ENCODE results near the gene BEND7. TPM values are rescaled to one million over a fixed set of nuclear protein-coding genes. Genes with fewer than 3 reads are reported as not detected.
"Not testable (repeated sequence)": the region's sequence is repeated elsewhere in the genome, so short reads cannot be mapped to it uniquely, and the experiment has no call there.

Gene BEND7
- total and polyA plus RNA-seq, 2 donors: 0.66 to 2.1 TPM

GRCh38 chr10:13403426-13403825 is 125.4 kb downstream of the BEND7 start:
- H3K4me3 ChIP-seq (ENCODE audit: low read length in 2 of 2); H3K27ac ChIP-seq (ENCODE audit: low read depth in 1 of 2, low read length in 1 of 2); H3K36me3 ChIP-seq (ENCODE audit: control insufficient read depth in 2 of 2, insufficient read depth in 2 of 2, low read length in 1 of 2); DNase-seq (ENCODE audit: low read depth in 6 of 9, low spot score in 9 of 9); H3K9me3 ChIP-seq (ENCODE audit: control insufficient read depth in 2 of 2, insufficient read depth in 1 of 2, low read length in 1 of 2); H3K4me1 ChIP-seq (ENCODE audit: control insufficient read depth in 2 of 2, insufficient read depth in 2 of 2, low read length in 2 of 2); H3K27me3 ChIP-seq (ENCODE audit: control insufficient read depth in 2 of 2, insufficient read depth in 1 of 2, low read length in 1 of 2): not testable (repeated sequence)
- WGBS: 98% methylated on average over 7 of the region's 7 CpGs

GRCh38 chr10:13402021-13402420 is 126.8 kb downstream of the BEND7 start:
- 95% methylated on average over 8 of the region's 8 CpGs for WGBS
- Histone ChIP-seq H3K4me3 (ENCODE audit: low read length in 2 of 2) (no peak overlapping the region), H3K27me3 (ENCODE audit: control insufficient read depth in 2 of 2, insufficient read depth in 1 of 2, low read length in 1 of 2) (peaks cover 0 to 2% of the 10 kb centered on the region in 2 donors), H3K4me1 (ENCODE audit: control insufficient read depth in 2 of 2, insufficient read depth in 2 of 2, low read length in 2 of 2) (no peaks in the 10 kb centered on the region), H3K36me3 (ENCODE audit: control insufficient read depth in 2 of 2, insufficient read depth in 2 of 2, low read length in 1 of 2) (no peaks in the 10 kb centered on the region), H3K9me3 (ENCODE audit: control insufficient read depth in 2 of 2, insufficient read depth in 1 of 2, low read length in 1 of 2) (no peaks in the 10 kb centered on the region), H3K27ac (ENCODE audit: low read depth in 1 of 2, low read length in 1 of 2) (no peak overlapping the region)
- no peak for DNase-seq (ENCODE audit: low read depth in 6 of 9, low spot score in 9 of 9)

GRCh38 chr10:13401142-13401541 is 127.7 kb downstream of the BEND7 start:
- DNase-seq (ENCODE audit: low read depth in 6 of 9, low spot score in 9 of 9): no peak
- Histone ChIP-seq H3K9me3 (ENCODE audit: control insufficient read depth in 2 of 2, insufficient read depth in 1 of 2, low read length in 1 of 2) (no peaks in the 10 kb centered on the region), H3K4me1 (ENCODE audit: control insufficient read depth in 2 of 2, insufficient read depth in 2 of 2, low read length in 2 of 2) (no peaks in the 10 kb centered on the region), H3K36me3 (ENCODE audit: control insufficient read depth in 2 of 2, insufficient read depth in 2 of 2, low read length in 1 of 2) (no peaks in the 10 kb centered on the region), H3K4me3 (ENCODE audit: low read length in 2 of 2) (no peak overlapping the region), H3K27me3 (ENCODE audit: control insufficient read depth in 2 of 2, insufficient read depth in 1 of 2, low read length in 1 of 2) (no peaks in the 10 kb centered on the region), H3K27ac (ENCODE audit: low read depth in 1 of 2, low read length in 1 of 2) (no peak overlapping the region)
- WGBS: 96% methylated on average over 3 of the region's 3 CpGs

GRCh38 chr10:13400196-13400965 is 128.4 kb downstream of the BEND7 start:
- WGBS: 86% methylated on average over 15 of the region's 15 CpGs
- Histone ChIP-seq H3K4me3 (ENCODE audit: low read length in 2 of 2) (no peak overlapping the region), H3K27ac (ENCODE audit: low read depth in 1 of 2, low read length in 1 of 2) (no peak overlapping the region), H3K4me1 (ENCODE audit: control insufficient read depth in 2 of 2, insufficient read depth in 2 of 2, low read length in 2 of 2) (no peaks in the 10 kb centered on the region), H3K9me3 (ENCODE audit: control insufficient read depth in 2 of 2, insufficient read depth in 1 of 2, low read length in 1 of 2) (no peaks in the 10 kb centered on the region), H3K36me3 (ENCODE audit: control insufficient read depth in 2 of 2, insufficient read depth in 2 of 2, low read length in 1 of 2) (no peaks in the 10 kb centered on the region), H3K27me3 (ENCODE audit: control insufficient read depth in 2 of 2, insufficient read depth in 1 of 2, low read length in 1 of 2) (no peaks in the 10 kb centered on the region)
- no peak for DNase-seq (ENCODE audit: low read depth in 6 of 9, low spot score in 9 of 9)

GRCh38 chr10:13399752-13400151 is 129.1 kb downstream of the BEND7 start:
- no peaks in the 10 kb centered on the region for H3K4me1 ChIP-seq (ENCODE audit: control insufficient read depth in 2 of 2, insufficient read depth in 2 of 2, low read length in 2 of 2)
- H3K9me3 ChIP-seq (ENCODE audit: control insufficient read depth in 2 of 2, insufficient read depth in 1 of 2, low read length in 1 of 2): no peaks in the 10 kb centered on the region
- H3K4me3 ChIP-seq (ENCODE audit: low read length in 2 of 2): no peak overlapping the region
- H3K27me3 ChIP-seq (ENCODE audit: control insufficient read depth in 2 of 2, insufficient read depth in 1 of 2, low read length in 1 of 2): no peaks in the 10 kb centered on the region
- WGBS: 95% methylated on average over 2 of the region's 2 CpGs
- H3K27ac ChIP-seq (ENCODE audit: low read depth in 1 of 2, low read length in 1 of 2): no peak overlapping the region
- DNase-seq (ENCODE audit: low read depth in 6 of 9, low spot score in 9 of 9): no peak
- H3K36me3 ChIP-seq (ENCODE audit: control insufficient read depth in 2 of 2, insufficient read depth in 2 of 2, low read length in 1 of 2): no peaks in the 10 kb centered on the region

GRCh38 chr10:13399236-13399635 is 129.6 kb downstream of the BEND7 start:
- WGBS: 92% methylated on average over 8 of the region's 8 CpGs
- Histone ChIP-seq H3K36me3 (ENCODE audit: control insufficient read depth in 2 of 2, insufficient read depth in 2 of 2, low read length in 1 of 2) (no peaks in the 10 kb centered on the region), H3K27me3 (ENCODE audit: control insufficient read depth in 2 of 2, insufficient read depth in 1 of 2, low read length in 1 of 2) (peaks cover 0 to 2% of the 10 kb centered on the region in 2 donors), H3K4me3 (ENCODE audit: low read length in 2 of 2) (no peak overlapping the region), H3K27ac (ENCODE audit: low read depth in 1 of 2, low read length in 1 of 2) (no peak overlapping the region), H3K9me3 (ENCODE audit: control insufficient read depth in 2 of 2, insufficient read depth in 1 of 2, low read length in 1 of 2) (no peaks in the 10 kb centered on the region), H3K4me1 (ENCODE audit: control insufficient read depth in 2 of 2, insufficient read depth in 2 of 2, low read length in 2 of 2) (no peaks in the 10 kb centered on the region)
- DNase-seq (ENCODE audit: low read depth in 6 of 9, low spot score in 9 of 9): no peak

- WGBS: 99% methylated on average over 3 of the region's 3 CpGs
- H3K36me3 ChIP-seq (ENCODE audit: control insufficient read depth in 2 of 2, insufficient read depth in 2 of 2, low read length in 1 of 2): no peaks in the 10 kb centered on the region
- H3K27ac ChIP-seq (ENCODE audit: low read depth in 1 of 2, low read length in 1 of 2): no peak overlapping the region
- no peak overlapping the region for H3K4me3 ChIP-seq (ENCODE audit: low read length in 2 of 2)
- H3K9me3 ChIP-seq (ENCODE audit: control insufficient read depth in 2 of 2, insufficient read depth in 1 of 2, low read length in 1 of 2): no peaks in the 10 kb centered on the region
- peaks cover 2% of the 10 kb centered on the region in 2 donors for H3K27me3 ChIP-seq (ENCODE audit: control insufficient read depth in 2 of 2, insufficient read depth in 1 of 2, low read length in 1 of 2)
- no peaks in the 10 kb centered on the region for H3K4me1 ChIP-seq (ENCODE audit: control insufficient read depth in 2 of 2, insufficient read depth in 2 of 2, low read length in 2 of 2)
- DNase-seq (ENCODE audit: low read depth in 6 of 9, low spot score in 9 of 9): no peak
Measured at GRCh38 chr10:13397052-13397451, 131.8 kb downstream of the BEND7 start.

GRCh38 chr10:13396369-13396768 is 132.4 kb downstream of the BEND7 start:
- DNase-seq (ENCODE audit: low read depth in 6 of 9, low spot score in 9 of 9): no peak
- Histone ChIP-seq H3K4me1 (ENCODE audit: control insufficient read depth in 2 of 2, insufficient read depth in 2 of 2, low read length in 2 of 2) (no peaks in the 10 kb centered on the region), H3K36me3 (ENCODE audit: control insufficient read depth in 2 of 2, insufficient read depth in 2 of 2, low read length in 1 of 2) (no peaks in the 10 kb centered on the region), H3K9me3 (ENCODE audit: control insufficient read depth in 2 of 2, insufficient read depth in 1 of 2, low read length in 1 of 2) (no peaks in the 10 kb centered on the region), H3K4me3 (ENCODE audit: low read length in 2 of 2) (no peak overlapping the region), H3K27ac (ENCODE audit: low read depth in 1 of 2, low read length in 1 of 2) (no peak overlapping the region), H3K27me3 (ENCODE audit: control insufficient read depth in 2 of 2, insufficient read depth in 1 of 2, low read length in 1 of 2) (peaks cover 2% of the 10 kb centered on the region in 2 donors)

GRCh38 chr10:13395540-13395939 is 133.3 kb downstream of the BEND7 start:
- no peaks in the 10 kb centered on the region for H3K4me1 ChIP-seq (ENCODE audit: control insufficient read depth in 2 of 2, insufficient read depth in 2 of 2, low read length in 2 of 2)
- H3K27ac ChIP-seq (ENCODE audit: low read depth in 1 of 2, low read length in 1 of 2): no peak overlapping the region
- H3K27me3 ChIP-seq (ENCODE audit: control insufficient read depth in 2 of 2, insufficient read depth in 1 of 2, low read length in 1 of 2): peaks cover 2% of the 10 kb centered on the region in 2 donors
- H3K9me3 ChIP-seq (ENCODE audit: control insufficient read depth in 2 of 2, insufficient read depth in 1 of 2, low read length in 1 of 2): no peaks in the 10 kb centered on the region
- no peaks in the 10 kb centered on the region for H3K36me3 ChIP-seq (ENCODE audit: control insufficient read depth in 2 of 2, insufficient read depth in 2 of 2, low read length in 1 of 2)
- no peak overlapping the region for H3K4me3 ChIP-seq (ENCODE audit: low read length in 2 of 2)
- no peak for DNase-seq (ENCODE audit: low read depth in 6 of 9, low spot score in 9 of 9)
- 97% methylated on average over 3 of the region's 3 CpGs for WGBS
